Ramos (cell line): ENCODE measurements around the gene POLR3C.

Experiments
- in situ Hi-C: fragments of 300-500 bp; cut with MboI; formaldehyde crosslinking; loops from one replicate; pipeline ENCODE4 v1.14.3; 2022; ENCODE audit warnings: low sequenced_read_pairs; ENCODE audit not compliant: unreplicated experiment

The POLR3C gene

GRCh38 chr1:145859491-145860023, 35.6 kb downstream of the POLR3C start:
- in situ Hi-C loops, result loop anchor here (5.0 kb wide), 1 partner anchor 38 kb away; no protein-coding TSS in a partner anchor

GRCh38 chr1:145863282-145864018, 39.5 kb downstream of the POLR3C start:
- in situ Hi-C loops, result loop anchor here (5.0 kb wide), 1 partner anchor 34 kb away; no protein-coding TSS in a partner anchor

- in situ Hi-C loops, result no loop called here
Measured at GRCh38 chr1:145868232-145868631, 44.2 kb downstream of the POLR3C start.

- in situ Hi-C loops, result no loop called here
Measured at GRCh38 chr1:145871994-145872924, 48.3 kb downstream of the POLR3C start.

- in situ Hi-C loops, result no loop called here
Measured at GRCh38 chr1:145874646-145875045, 50.6 kb downstream of the POLR3C start.

GRCh38 chr1:145877923-145878486, 54.0 kb downstream of the POLR3C start:
- in situ Hi-C loops, result no loop called here

GRCh38 chr1:145878724-145879123, 54.7 kb downstream of the POLR3C start:
- in situ Hi-C loops, result no loop called here

- in situ Hi-C loops, result no loop called here
Measured at GRCh38 chr1:145879775-145880174, 55.8 kb downstream of the POLR3C start.

- in situ Hi-C loops, result no loop called here
Measured at GRCh38 chr1:145884675-145885074, 60.7 kb downstream of the POLR3C start.

GRCh38 chr1:145885738-145886287, 61.8 kb downstream of the POLR3C start, which contains the start of gene ANKRD35:
Gene ANKRD35 (minus strand): TSS chr1:145885866. CDS start chr1:145885758, 108 bp downstream.
- in situ Hi-C loops, result no loop called here

GRCh38 chr1:145886390-145886789, 62.4 kb downstream of the POLR3C start:
- in situ Hi-C loops, result no loop called here

- in situ Hi-C loops, result no loop called here
Measured at GRCh38 chr1:145886816-145887215, 62.8 kb downstream of the POLR3C start.

GRCh38 chr1:145887631-145888030, 63.6 kb downstream of the POLR3C start:
- in situ Hi-C loops, result no loop called here

- in situ Hi-C loops, result loop anchor here (10.0 kb wide), 1 partner anchor 125 kb away; no protein-coding TSS in a partner anchor
Measured at GRCh38 chr1:145889722-145890121, 65.7 kb downstream of the POLR3C start.

- in situ Hi-C loops, result loop anchor here (10.0 kb wide), 1 partner anchor 124 kb away; no protein-coding TSS in a partner anchor
Measured at GRCh38 chr1:145891143-145891542, 67.1 kb downstream of the POLR3C start.

- in situ Hi-C loops, result loop anchor here (10.0 kb wide), 1 partner anchor 123 kb away; no protein-coding TSS in a partner anchor
Measured at GRCh38 chr1:145891587-145892485, 67.8 kb downstream of the POLR3C start.

- in situ Hi-C loops, result loop anchor here (10.0 kb wide), 1 partner anchor 122 kb away; no protein-coding TSS in a partner anchor
Measured at GRCh38 chr1:145892486-145893087, 68.6 kb downstream of the POLR3C start.

GRCh38 chr1:145893306-145894055, 69.5 kb downstream of the POLR3C start:
- in situ Hi-C loops, result loop anchor here (10.0 kb wide), 1 partner anchor 121 kb away; no protein-coding TSS in a partner anchor
